Activated CD4-positive, alpha-beta T cell treated with anti-CD3 and anti-CD28 coated beads, Interleukin-2, amount 50 U/mL, for 48 hours (primary cell): ENCODE data around the gene ABHD5.

ENCODE experiments used
- DNase-seq, 2 experiments: peaks; one replicate each; pipeline ENCODE4 v3.0.0-alpha.2; 2020

The ABHD5 gene

GRCh38 chr3:43686333-43686699 is 4.4 kb upstream of the ABHD5 start:
- DNase-seq = no peak

DNA sequence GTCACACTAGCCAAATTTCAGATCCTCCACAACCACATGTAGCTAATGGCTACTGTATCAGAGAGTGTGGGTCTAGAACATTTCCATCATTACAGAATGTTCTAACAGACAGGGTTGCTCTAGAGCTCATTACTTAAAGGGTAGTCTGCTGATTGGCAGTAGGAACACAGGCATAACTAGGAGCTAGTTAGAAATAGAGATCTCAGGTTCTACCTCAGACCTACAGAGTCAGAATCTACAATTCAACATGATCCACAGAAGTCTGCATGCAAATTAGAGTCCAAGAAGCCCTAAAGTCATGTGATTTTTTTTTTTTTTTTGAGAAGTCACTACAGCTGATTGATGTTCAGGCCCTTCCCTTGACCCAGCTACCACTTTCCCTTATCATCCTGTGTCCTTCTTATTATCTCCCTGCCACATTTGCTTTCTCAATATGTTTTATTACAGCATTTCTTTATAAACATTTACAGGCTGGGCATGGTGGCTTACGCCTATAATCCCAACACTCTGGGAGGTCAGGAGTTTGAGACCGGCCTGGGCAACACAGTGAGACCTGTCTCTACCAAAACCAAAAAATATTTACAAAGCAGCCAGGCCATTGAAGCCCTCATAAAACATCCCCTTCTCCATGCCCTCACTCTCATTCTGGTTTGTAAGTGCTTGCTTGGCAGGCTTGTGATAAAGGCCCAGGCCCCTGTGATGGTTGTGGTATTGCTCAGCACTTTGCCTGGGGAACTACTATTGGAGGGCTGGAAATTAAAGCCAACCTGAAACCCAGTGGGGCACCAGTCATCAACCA is 3.8 kb upstream of the ABHD5 start:
- DNase-seq = no peak

GRCh38 chr3:43687499-43687811 is 3.3 kb upstream of the ABHD5 start:
- no peak for DNase-seq

DNA sequence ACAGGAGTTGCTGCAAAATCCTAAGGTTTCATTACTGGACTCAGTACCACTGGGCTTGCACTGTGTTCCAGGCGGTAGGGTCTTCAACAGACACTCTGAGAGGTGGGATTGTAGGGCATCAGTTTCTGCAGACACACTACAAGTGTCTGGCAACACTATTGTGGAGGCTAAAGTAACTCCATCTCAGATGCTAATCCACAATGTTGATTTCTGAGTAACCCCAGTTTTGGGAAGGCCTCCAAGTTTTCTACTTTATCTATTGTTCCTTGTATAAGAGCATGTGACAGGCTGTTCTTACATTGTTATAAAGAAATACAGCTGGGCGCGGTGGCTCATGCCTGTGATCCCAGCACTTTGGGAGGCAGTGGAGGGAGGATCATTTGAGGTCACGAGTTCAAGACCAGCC is 2.5 kb upstream of the ABHD5 start:
- no peak for DNase-seq

GRCh38 chr3:43689166-43689565 is 1.6 kb upstream of the ABHD5 start:
- no peak for DNase-seq

DNA sequence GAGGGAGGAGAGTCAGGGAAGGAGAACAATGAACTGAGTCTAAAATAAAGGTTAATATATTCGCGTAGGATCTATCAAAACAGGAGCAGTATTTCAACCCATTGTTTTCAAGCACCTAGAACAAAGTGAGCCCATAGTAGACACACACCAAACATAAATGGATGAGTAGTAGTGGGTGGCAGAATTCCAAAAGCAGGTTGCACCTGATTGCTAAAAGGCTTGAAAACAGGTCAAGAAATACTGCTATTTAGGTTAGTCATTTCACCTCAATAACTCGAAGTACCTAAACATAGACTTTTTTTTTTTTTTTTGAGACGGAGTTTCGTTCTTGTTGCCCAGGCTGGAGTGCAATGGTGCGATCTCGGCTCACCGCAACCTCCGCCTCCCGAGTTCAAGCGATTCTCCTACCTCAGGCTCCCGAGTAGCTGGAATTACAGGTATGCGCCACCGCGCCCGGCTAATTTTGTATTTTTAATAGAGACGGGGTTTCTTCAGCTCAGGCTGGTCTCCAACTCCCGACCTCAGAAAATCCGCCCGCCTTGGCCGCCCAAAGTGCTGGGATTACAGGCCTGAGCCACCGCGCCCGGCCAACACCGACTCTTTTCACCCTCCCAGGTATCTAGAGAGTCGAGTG is 855 bp upstream of the ABHD5 start:
- no peak for DNase-seq

GRCh38 chr3:43691120-43691995 is 620 bp downstream of the ABHD5 start:
- peak; percentile 48 to 55 for DNase-seq

- DNase-seq = no peak
These were observed 1.5 kb downstream of the ABHD5 start for GRCh38 chr3:43692085-43692855.

DNA sequence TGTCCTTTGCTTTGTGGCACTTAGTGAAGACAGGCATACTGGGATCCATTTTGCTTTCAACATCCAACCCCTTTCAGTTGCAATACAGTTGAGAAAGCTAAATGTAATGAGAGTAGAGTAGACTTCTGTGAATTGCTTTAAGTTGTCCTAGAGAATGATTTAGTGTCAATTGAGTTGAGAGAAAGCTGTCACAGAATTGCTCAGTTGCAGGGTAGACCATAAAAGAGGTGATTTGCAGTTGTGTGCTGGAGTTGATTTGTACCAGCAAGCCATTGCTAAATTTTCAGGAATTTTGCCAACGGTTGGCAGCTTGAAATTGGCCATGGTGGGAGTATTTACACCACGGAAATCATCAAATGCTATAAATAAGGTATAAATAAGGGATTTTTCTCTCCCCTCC is 2.2 kb downstream of the ABHD5 start:
- no peak for DNase-seq

GRCh38 chr3:43693594-43693993 is 2.9 kb downstream of the ABHD5 start:
- no peak for DNase-seq

DNA sequence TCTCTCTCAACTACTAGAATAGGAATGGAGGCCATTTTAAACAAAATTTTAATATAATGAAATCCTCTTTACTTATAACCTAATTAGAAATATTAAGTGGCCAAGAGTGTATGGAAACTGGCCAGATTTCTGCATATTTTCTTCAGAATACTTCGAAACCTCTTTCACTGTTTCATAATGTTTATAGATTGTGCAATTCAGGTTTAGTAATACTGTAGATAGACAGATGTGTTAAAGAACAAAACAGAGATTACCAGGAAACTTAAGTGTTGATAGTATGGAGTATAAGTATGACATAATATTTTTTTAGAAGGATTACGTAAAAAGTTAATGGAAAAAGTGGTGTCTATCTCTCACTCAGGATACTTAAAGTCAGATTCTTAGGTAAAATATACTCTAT is 4.7 kb downstream of the ABHD5 start:
- DNase-seq = no peak

- no peak for DNase-seq
These were observed 5.1 kb downstream of the ABHD5 start for GRCh38 chr3:43695863-43696262.

DNA sequence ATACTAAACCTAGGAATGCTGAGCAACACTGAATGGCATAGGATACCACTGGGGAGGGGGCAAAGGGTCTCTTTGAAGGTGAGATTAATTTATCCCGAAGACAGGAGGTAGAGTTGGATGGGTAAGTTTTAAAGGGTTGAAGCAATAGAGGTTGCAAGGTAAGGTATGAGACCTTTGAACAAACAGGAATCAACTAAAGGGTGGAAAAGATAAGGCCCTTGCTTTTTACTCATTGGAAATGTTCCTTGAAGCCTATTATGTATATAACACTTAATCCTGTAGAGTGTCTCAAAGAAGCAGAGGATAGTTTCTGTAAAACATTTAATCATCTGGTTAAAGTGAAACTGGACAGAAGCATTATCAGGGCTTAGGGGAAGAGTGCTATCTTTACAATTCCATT is 5.7 kb downstream of the ABHD5 start:
- no peak for DNase-seq

GRCh38 chr3:43696881-43697280 is 6.1 kb downstream of the ABHD5 start:
- DNase-seq = no peak

GRCh38 chr3:43699864-43700263 is 9.1 kb downstream of the ABHD5 start:
- DNase-seq = no peak

DNA sequence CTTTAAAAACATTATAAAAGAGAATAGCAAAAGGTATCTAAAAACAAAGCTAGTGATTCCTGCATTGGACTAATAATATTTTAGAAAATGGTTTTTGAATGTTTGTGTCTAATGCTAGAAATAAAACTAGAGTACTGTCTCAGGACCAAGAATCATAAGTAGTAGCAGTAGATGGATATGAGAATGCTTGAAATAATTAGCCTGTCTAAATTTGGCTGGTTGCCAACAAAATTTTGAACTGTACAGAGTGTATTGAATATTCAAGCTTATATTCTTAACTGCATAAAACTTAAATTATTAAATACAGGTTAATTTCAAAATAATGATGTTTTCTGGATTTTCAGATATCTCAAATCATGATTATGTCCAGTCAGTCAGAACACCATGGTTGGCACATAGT is 14.0 kb downstream of the ABHD5 start:
- no peak for DNase-seq

DNA sequence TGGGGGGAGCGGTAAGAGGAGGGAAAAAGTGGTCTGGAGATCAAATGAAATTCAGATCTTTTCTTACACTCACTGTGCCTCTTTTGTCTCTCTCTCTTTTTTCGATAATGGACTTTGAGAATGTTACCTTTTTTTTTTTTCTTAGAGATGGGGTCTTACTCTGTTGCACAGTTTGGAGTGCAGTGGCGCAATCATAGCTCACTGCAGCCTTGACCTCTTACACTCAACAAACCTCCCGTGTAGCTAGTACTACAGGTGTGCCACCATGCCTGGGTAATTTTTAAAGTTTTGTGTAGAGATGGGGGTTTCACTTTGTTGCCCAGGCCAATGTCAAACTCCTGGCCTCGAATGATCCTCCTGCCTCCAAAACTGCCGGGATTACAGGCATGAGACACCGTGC is 15.6 kb downstream of the ABHD5 start:
- no peak for DNase-seq

DNA sequence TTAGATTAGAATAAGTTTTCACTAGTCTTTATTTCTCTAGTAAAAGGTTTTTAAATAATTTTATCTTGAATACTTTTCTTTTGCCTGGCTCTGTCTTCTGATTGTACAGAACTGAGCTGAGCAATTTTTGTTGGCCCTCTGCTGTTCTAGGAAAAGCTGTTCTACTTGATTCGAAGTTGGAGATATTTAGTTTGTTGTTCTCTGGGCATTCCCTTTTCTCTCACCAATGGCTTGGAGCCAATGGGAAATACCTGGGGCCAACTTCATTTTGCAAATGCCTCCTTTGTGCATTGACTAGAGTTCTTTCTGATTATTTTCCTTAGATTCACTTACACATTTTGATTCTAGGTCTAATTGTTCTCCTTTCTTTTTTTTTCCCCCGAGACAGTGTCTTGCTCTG is 16.5 kb downstream of the ABHD5 start:
- no peak for DNase-seq

GRCh38 chr3:43707998-43708397 is 17.3 kb downstream of the ABHD5 start:
- no peak for DNase-seq

DNA sequence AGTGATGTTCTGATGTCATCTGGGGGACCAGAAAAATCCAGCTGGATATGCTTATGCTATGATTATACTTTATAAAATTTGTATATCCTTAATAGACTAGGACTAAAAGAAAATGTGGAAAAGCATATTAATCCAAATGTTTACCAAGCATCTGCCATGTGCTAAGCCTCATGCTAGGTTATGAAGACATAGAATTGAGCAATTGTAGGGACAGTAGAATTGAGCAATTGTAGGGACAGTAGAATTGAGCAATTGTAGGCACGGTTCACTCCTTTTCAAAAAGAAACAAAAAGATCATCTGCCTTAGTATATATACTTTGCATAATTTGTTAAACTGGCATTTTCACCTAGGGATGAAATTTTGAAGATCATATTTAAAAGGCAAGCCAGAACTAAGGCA is 18.3 kb downstream of the ABHD5 start:
- DNase-seq = no peak

- DNase-seq = no peak
These were observed 19.9 kb downstream of the ABHD5 start for GRCh38 chr3:43710607-43711006.

- no peak for DNase-seq
These were observed 27.6 kb downstream of the ABHD5 start for GRCh38 chr3:43718296-43718695.

- no peak for DNase-seq
These were observed 32.5 kb downstream of the ABHD5 start for GRCh38 chr3:43723121-43723734.
